Measurements from ENCODE around the gene CLN5.
"Not testable (repeated sequence)": the region's sequence is repeated elsewhere in the genome, so short reads cannot be mapped to it uniquely, and the experiment has no call there.

GRCh38 chr13:77008337-77008736 lies 16.5 kb downstream of the CLN5 start:
- TF ChIP-seq CTCF (conservative IDR thresholded peaks at IDR 0.05; ENCODE audit: low read depth, low read length); EZH2 (IDR thresholded peaks at IDR 0.05; ENCODE audit: low read length, unreplicated experiment): not testable (repeated sequence)

All from PC-3 (cell line).